Neuron (in vitro differentiated cells): ENCODE data around the gene RMND1.
A peak's percentile ranks its signal among the peaks of the same experiment; 100 is the strongest.
"Not testable (repeated sequence)": the region's sequence is repeated elsewhere in the genome, so short reads cannot be mapped to it uniquely, and the experiment has no call there.

ENCODE experiments used
- H2AFZ ChIP-seq: one replicate; pipeline ENCODE4 v1.6.1; 2013; ENCODE audit warnings: low read depth, mild to moderate bottlenecking, inconsistent platforms, low read length, moderate library complexity
- H3K27me3 ChIP-seq: one replicate; pipeline ENCODE4 v1.6.1; 2013; ENCODE audit warnings: low read length; ENCODE audit not compliant: insufficient read depth
- H3K36me3 ChIP-seq: one replicate; pipeline ENCODE4 v1.6.1; 2013; ENCODE audit warnings: low read length; ENCODE audit not compliant: insufficient read depth
- H3K4me1 ChIP-seq: one replicate; pipeline ENCODE4 v1.6.1; 2013; ENCODE audit warnings: low read length; ENCODE audit not compliant: insufficient read depth
- H3K4me3 ChIP-seq: 2 replicates; pipeline ENCODE4 v1.5.1; 2013; ENCODE audit warnings: mild to moderate bottlenecking, low read length, moderate library complexity
- H3K9me3 ChIP-seq: one replicate; pipeline ENCODE4 v1.6.1; 2013; ENCODE audit warnings: low read length

The RMND1 gene

GRCh38 chr6:151481786-151482185, 29.9 kb upstream of the RMND1 start:
- no peak overlapping the region for H3K4me3 ChIP-seq
- H3K27me3 ChIP-seq: no peaks in the 10 kb centered on the region
- H2AFZ ChIP-seq: no peak overlapping the region
- no peaks in the 10 kb centered on the region for H3K9me3 ChIP-seq
- no peaks in the 10 kb centered on the region for H3K4me1 ChIP-seq
- H3K36me3 ChIP-seq: no peaks in the 10 kb centered on the region

DNA sequence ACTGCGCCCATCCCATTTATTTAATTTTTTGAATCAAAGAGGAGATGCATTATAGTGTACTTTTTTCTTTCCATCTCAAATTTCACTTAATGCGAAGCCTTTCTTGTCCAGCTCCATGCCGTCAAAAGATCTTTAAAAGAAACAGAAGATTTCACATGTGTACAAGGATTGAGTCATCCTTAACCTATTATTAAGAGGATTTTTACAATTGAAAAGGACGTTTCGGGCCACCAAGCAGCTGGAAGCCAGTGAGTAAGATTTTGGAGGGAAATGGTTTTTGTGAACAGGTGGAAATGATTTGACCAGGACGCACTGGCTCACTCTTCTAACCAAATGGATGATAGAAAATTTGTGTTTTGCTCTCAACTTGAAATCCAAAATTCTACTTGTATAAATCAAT, 26.7 kb upstream of the RMND1 start:
- no peak overlapping the region for H3K4me3 ChIP-seq
- no peaks in the 10 kb centered on the region for H3K4me1 ChIP-seq
- no peak overlapping the region for H2AFZ ChIP-seq
- no peaks in the 10 kb centered on the region for H3K9me3 ChIP-seq
- H3K36me3 ChIP-seq: no peaks in the 10 kb centered on the region
- H3K27me3 ChIP-seq: no peaks in the 10 kb centered on the region

DNA sequence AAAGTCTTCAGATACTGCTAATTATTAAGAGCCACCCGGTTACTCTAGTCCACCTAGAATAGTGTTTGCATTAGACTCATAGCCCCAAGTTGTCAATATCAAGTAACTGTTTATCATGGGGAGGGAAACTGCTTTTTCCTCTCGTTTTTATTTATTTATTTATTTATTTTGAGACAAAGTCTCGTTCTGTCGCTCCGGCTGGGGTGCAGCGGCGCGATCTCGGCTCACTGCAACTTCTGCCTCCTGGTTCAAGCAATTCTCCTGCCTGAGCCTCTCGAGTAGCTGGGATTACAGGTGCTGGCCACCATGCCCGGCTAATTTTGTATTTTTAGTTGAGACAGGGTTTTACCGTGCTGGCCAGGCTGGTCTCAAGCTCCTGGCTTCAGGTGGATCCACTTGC, 25.8 kb upstream of the RMND1 start:
- H3K27me3 ChIP-seq: no peaks in the 10 kb centered on the region
- H3K4me1 ChIP-seq: no peaks in the 10 kb centered on the region
- no peak overlapping the region for H2AFZ ChIP-seq
- H3K4me3 ChIP-seq: no peak overlapping the region
- no peaks in the 10 kb centered on the region for H3K36me3 ChIP-seq
- no peaks in the 10 kb centered on the region for H3K9me3 ChIP-seq

- Histone ChIP-seq H3K9me3 (no peaks in the 10 kb centered on the region), H3K4me3 (no peak overlapping the region)
Measured at GRCh38 chr6:151475653-151476523, 24.0 kb upstream of the RMND1 start.

DNA sequence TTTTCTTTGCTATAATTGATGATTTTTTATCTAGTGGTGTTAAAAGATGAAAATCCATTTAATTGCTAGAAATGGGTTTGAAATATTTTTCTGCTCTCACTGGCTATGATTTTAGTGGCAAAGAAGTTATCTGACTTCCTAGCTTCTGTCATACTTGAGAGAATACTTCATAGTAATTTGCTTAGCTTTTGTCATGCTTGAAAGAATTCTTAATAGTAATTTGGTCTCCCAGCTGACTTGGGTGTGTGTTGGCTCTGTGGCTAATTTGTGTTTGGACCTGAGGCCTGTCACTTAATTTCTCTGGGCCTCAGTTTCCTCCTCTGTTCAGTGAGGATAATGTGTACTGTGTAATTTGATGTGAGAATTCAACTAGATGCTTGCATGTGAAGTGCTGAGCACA, 12.8 kb upstream of the RMND1 start:
- H3K4me1 ChIP-seq: peaks cover 6% of the 10 kb centered on the region
- H2AFZ ChIP-seq: no peak overlapping the region
- peaks cover 39% of the 10 kb centered on the region for H3K36me3 ChIP-seq
- H3K27me3 ChIP-seq: no peaks in the 10 kb centered on the region
- H3K4me3 ChIP-seq: no peak overlapping the region
- no peaks in the 10 kb centered on the region for H3K9me3 ChIP-seq

More at GRCh38 chr6:151475653-151476523, 24.0 kb upstream of the RMND1 start:
- H3K4me1 ChIP-seq: no peaks in the 10 kb centered on the region
- H2AFZ ChIP-seq: no peak overlapping the region
- no peaks in the 10 kb centered on the region for H3K27me3 ChIP-seq
- H3K36me3 ChIP-seq: no peaks in the 10 kb centered on the region

GRCh38 chr6:151461673-151462072, 9.7 kb upstream of the RMND1 start:
- Histone ChIP-seq H3K4me1 (peaks cover 2% of the 10 kb centered on the region), H3K9me3 (no peaks in the 10 kb centered on the region), H3K27me3 (no peaks in the 10 kb centered on the region), H3K4me3 (no peak overlapping the region), H2AFZ (no peak overlapping the region), H3K36me3 (peaks cover 62% of the 10 kb centered on the region)

- Histone ChIP-seq H3K4me1 (peaks cover 22% of the 10 kb centered on the region), H3K36me3 (peaks cover 34% of the 10 kb centered on the region)
- H3K4me3 ChIP-seq, H2AFZ ChIP-seq, H3K27me3 ChIP-seq, H3K9me3 ChIP-seq: not testable (repeated sequence)
Measured at GRCh38 chr6:151455751-151456398, 3.9 kb upstream of the RMND1 start.

DNA sequence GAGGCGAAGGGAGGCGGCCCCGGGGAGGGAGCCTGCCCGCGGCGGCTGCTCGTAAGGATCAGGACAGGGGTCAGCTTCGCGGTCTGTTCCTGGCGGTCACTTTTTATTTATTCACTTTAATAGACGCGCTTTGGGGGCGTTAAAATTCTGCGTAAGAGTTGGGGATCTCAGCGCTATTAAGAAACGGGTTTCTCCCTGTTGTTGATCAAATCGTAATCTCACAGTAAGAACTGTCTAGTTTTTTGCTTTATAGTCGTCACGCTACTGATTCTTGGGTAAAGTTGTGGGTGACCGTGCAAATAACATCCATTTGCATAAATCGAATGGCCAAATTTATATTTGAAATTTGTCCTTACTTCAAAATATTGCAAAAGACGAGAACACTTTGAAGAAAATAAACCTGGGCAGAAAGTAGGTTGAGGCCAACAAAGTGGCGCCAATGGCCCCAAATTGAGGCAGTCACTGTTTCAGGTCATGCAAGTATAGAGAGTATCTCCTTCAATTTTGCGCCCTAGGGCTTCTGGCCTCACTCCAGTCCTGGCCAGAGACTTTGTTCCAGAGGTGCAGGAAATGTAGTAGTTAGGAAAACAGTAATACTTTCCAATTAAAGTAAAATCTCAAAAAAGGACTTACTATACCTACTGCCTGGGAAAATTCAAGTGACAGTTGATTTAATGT, 963 bp upstream of the RMND1 start:
- peak overlapping the region; percentile 99 for H2AFZ ChIP-seq
- H3K27me3 ChIP-seq: no peaks in the 10 kb centered on the region
- peaks cover 22% of the 10 kb centered on the region for H3K4me1 ChIP-seq
- peak overlapping the region; percentile 80 for H3K4me3 ChIP-seq
- peaks cover 12% of the 10 kb centered on the region for H3K36me3 ChIP-seq
- peaks cover 4% of the 10 kb centered on the region for H3K9me3 ChIP-seq

GRCh38 chr6:151451417-151451949, 443 bp downstream of the RMND1 start:
- Histone ChIP-seq H3K36me3 (peaks cover under 1% of the 10 kb centered on the region), H3K27me3 (no peaks in the 10 kb centered on the region), H3K4me3 (peak overlapping the region; percentile 80), H3K4me1 (peaks cover 19% of the 10 kb centered on the region), H3K9me3 (peaks cover 4% of the 10 kb centered on the region), H2AFZ (peak overlapping the region; percentile 70)

DNA sequence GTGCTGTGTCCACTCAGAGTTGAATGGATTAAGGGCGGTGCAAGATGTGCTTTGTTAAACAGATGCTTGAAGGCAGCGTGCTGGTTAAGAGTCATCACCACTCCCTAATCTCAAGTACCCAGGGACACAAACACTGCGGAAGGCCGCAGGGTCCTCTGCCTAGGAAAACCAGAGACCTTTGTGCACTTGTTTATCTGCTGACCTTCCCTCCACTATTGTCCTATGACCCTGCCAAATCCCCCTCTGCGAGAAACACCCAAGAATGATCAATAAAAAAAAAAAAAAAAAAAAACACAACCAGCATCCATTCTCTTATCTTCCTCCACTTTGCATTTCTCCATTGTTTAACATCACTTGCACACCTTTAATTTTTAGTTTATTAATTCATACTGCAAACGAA, 998 bp downstream of the RMND1 start:
- not testable (repeated sequence) for H2AFZ ChIP-seq
- Histone ChIP-seq H3K4me3 (peak overlapping the region; percentile 80), H3K4me1 (peaks cover 19% of the 10 kb centered on the region)

DNA sequence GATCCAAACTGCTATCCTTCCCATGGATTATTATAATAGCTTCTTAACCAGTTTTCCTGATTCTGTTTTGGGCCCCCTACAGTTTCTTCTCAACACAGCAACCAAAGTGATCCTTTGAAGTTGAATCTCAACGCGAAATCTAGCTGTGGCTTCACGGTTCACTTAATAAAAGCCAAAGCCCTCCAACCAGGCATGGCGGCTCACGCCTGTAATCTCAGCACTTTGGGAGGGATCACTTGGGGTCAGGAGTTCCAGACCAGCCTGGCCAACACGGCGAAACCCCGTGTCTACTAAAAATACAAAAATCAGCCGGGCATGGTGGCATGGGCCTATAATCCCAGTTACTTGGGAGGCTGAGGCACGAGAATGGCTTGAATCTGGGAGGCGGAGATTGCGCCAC, 3.3 kb downstream of the RMND1 start:
- Histone ChIP-seq H3K9me3 (peaks cover 4% of the 10 kb centered on the region), H3K36me3 (peaks cover 15% of the 10 kb centered on the region), H2AFZ (no peak overlapping the region), H3K27me3 (no peaks in the 10 kb centered on the region), H3K4me3 (no peak overlapping the region), H3K4me1 (peaks cover 6% of the 10 kb centered on the region)

More for the DNA sequence above, 998 bp downstream of the RMND1 start:
- H3K36me3 ChIP-seq, H3K27me3 ChIP-seq, H3K9me3 ChIP-seq: not testable (repeated sequence)

DNA sequence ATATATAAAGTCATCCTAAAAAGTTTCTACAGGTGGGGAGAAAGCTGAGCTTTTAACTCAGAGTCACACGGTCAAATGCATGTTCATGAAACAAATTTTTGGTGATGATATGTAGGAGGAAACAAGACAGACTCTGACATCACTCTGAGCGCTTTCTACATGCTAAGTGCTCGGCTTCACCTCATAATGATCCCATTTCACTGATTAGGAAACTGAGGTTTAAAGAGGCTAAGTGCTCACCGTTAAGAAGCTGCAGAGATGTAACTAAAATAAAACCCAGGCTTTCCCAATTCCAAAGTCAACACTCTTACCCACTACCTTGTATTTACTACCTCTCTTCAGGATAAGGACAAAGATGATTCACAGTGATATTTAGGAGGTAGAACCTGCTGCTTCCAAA, 4.7 kb downstream of the RMND1 start:
- no peak overlapping the region for H2AFZ ChIP-seq
- no peak overlapping the region for H3K4me3 ChIP-seq
- H3K4me1 ChIP-seq: no peaks in the 10 kb centered on the region
- peaks cover 25% of the 10 kb centered on the region for H3K36me3 ChIP-seq
- H3K9me3 ChIP-seq: peaks cover 4% of the 10 kb centered on the region
- H3K27me3 ChIP-seq: no peaks in the 10 kb centered on the region

DNA sequence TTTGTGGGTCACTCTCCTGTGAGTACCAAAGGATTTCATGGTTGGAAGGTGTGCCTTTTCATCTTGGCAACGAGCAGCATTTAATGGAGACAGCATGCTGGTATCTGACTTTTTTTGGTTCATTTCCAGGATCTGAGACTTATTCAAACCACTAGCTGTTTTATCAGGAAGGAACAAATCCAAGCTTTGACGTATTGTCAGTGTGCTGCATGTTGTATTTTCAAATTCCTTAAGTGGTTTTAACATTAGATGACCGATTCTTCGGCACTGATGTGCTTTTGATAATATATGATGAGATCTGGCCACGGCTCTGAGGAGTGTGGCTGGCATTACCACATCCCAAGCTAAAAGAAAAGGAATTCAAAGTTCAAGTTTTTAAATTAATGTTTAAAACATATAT, 6.4 kb downstream of the RMND1 start:
- H3K9me3 ChIP-seq: peaks cover 4% of the 10 kb centered on the region
- H3K4me1 ChIP-seq: no peaks in the 10 kb centered on the region
- H3K36me3 ChIP-seq: peaks cover 34% of the 10 kb centered on the region
- H2AFZ ChIP-seq: no peak overlapping the region
- H3K27me3 ChIP-seq: no peaks in the 10 kb centered on the region
- no peak overlapping the region for H3K4me3 ChIP-seq
